ENCODE measurements around the gene BAMBI. TPM values are rescaled to one million over a fixed set of nuclear protein-coding genes. Genes with fewer than 3 reads are reported as not detected.

The BAMBI gene
- total and polyA plus RNA-seq, 2 of the 8 experiments (the other 6 are each of a cell fraction or from before 2014, with no cell fraction given), result 5.6 to 26.4 TPM

GRCh38 chr10:28704464-28705161, 27.3 kb downstream of the BAMBI start (continued):
- TF ChIP-seq CHD7 (IDR thresholded peaks at IDR 0.05; ENCODE audit: insufficient replicate concordance, low read length), result no peak
- TF ChIP-seq SUZ12 (IDR thresholded peaks at IDR 0.05; ENCODE audit: low read length), result no peak
- no peak for TF ChIP-seq MAFK (IDR thresholded peaks at IDR 0.05; ENCODE audit: low read depth, low read length)
- no peak for TF ChIP-seq SIRT6 (IDR thresholded peaks at IDR 0.05; ENCODE audit: low read length)
- TF ChIP-seq TAF1 (IDR thresholded peaks at IDR 0.05; ENCODE audit: low read depth, low read length), result no peak
- TF ChIP-seq HDAC2 (IDR thresholded peaks at IDR 0.05; ENCODE audit: borderline replicate concordance in 1 of 2, low read depth in 2 of 2, low read length in 2 of 2), result no peak
- no peak for TF ChIP-seq ATF3 (IDR thresholded peaks at IDR 0.05; ENCODE audit: insufficient read depth, low read depth, low read length)
- TF ChIP-seq ATF2 (IDR thresholded peaks at IDR 0.05; ENCODE audit: low read length), result no peak

All from H1 (cell line).